ENCODE results near the gene SEMA5A. TPM values are rescaled to one million over a fixed set of nuclear protein-coding genes. Genes with fewer than 3 reads are reported as not detected.

The SEMA5A gene
- total and polyA plus RNA-seq, 2 of the 8 experiments (the other 6 are each of a cell fraction or from before 2014, with no cell fraction given): 5.3 to 8.9 TPM

DNA sequence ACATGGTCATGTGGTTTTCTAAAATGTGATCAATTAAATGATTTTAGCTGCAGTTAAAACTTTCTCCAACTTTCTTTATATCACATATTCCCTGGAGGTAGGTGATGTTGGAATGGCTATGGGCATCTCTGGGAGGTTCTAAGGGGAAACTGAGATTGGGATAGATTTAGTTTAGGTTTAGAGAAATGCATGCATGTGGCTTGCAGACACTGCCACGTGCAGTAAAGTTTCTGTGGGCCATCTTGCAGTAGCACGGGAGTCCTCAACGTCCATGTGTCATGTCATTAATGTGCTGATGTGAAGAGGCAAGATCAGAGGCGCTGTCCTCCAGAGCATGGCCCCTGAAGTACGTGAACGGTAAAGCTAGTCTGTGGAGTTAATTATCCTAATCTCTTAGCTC is 532.7 kb downstream of the SEMA5A start:
- Histone ChIP-seq H2AK5ac (ENCODE audit: low read depth, low read length) (no peak overlapping the region), H3K4me2 (ENCODE audit: insufficient read depth in 1 of 2, low read depth in 2 of 2, low read length in 2 of 2) (no peak overlapping the region), H3K56ac (replicated peaks; ENCODE audit: insufficient read length, low read depth, low read length) (no peak overlapping the region), H4K8ac (ENCODE audit: extremely low read depth, insufficient read depth, low read length) (no peak overlapping the region), H3K4me1 (replicated peaks in 1 of 4; ENCODE audit: control insufficient read depth in 3 of 4, insufficient read depth in 4 of 4, low read length in 3 of 4) (peaks cover 0 to 3% (median 0%) of the 10 kb centered on the region in 4 experiments; a peak in 1 of 7 replicates), H2BK12ac (ENCODE audit: low read depth, low read length) (no peak overlapping the region), H3K23me2 (ENCODE audit: low read depth, low read length) (no peaks in the 10 kb centered on the region), H2BK5ac (ENCODE audit: low read depth, low read length) (no peak overlapping the region), H2AFZ (ENCODE audit: low read length) (no peak overlapping the region), H3K4me3 (ENCODE audit: extremely low read depth in 1 of 4, insufficient read depth in 2 of 4, low read depth in 3 of 4, low read length in 4 of 4) (no peak overlapping the region), H3K79me2 (ENCODE audit: control insufficient read depth in 1 of 2, insufficient read depth in 2 of 2, low read length in 2 of 2) (no peaks in the 10 kb centered on the region), H3K4ac (replicated peaks; ENCODE audit: insufficient read length, low read depth, low read length) (no peak overlapping the region), H4K91ac (replicated peaks; ENCODE audit: insufficient read length, low read length) (no peak overlapping the region), H3K23ac (ENCODE audit: insufficient read length) (no peak overlapping the region), H2BK15ac (ENCODE audit: low read length) (no peak overlapping the region), H3K27me3 (replicated peaks in 1 of 4; ENCODE audit: control insufficient read depth in 3 of 4, extremely low read depth in 1 of 4, insufficient read depth in 3 of 4, low read length in 3 of 4) (no peaks in the 10 kb centered on the region), H3K79me1 (ENCODE audit: low read depth, low read length) (no peaks in the 10 kb centered on the region), H4K5ac (ENCODE audit: insufficient read length, low read depth, low read length) (no peak overlapping the region), H3K9ac (replicated peaks in 1 of 4; ENCODE audit: extremely low read depth in 1 of 4, low read depth in 3 of 4, low read length in 3 of 4) (no peak overlapping the region), H3K36me3 (ENCODE audit: control insufficient read depth in 2 of 4, insufficient read depth in 4 of 4, low read length in 3 of 4) (no peaks in the 10 kb centered on the region), H2BK120ac (replicated peaks; ENCODE audit: low read depth, low read length) (no peak overlapping the region), H3K27ac (ENCODE audit: low read depth, low read length) (no peak overlapping the region), H2BK20ac (ENCODE audit: low read length) (no peak overlapping the region), H3K14ac (ENCODE audit: insufficient read length) (no peak overlapping the region), H4K20me1 (replicated peaks in 1 of 2; ENCODE audit: control insufficient read depth in 1 of 2, insufficient read depth in 2 of 2, low read length in 2 of 2) (no peaks in the 10 kb centered on the region), H3K18ac (ENCODE audit: extremely low read depth, low read length) (no peak overlapping the region), H3K9me3 (ENCODE audit: insufficient read depth in 2 of 2, low read depth in 1 of 2, low read length in 1 of 2) (no peaks in the 10 kb centered on the region)
- CTCF ChIA-PET (ENCODE audit: partially characterized antibody): interaction anchor here (1.2 to 2.0 kb wide), 2 partner anchors 12 to 105 kb away, joined by 3 to 6 read pairs; no protein-coding TSS in a partner anchor
- POLR2A ChIA-PET (ENCODE audit: partially characterized antibody): no interaction called here
- 89% methylated on average over 6 of the region's 6 CpGs; no CpG with 5 or more reads in 1 of the 2 experiments for WGBS, 2 experiments (ENCODE audit: extremely low coverage in 1 of 2, insufficient coverage in 1 of 2, insufficient read length in 1 of 2, insufficient replicate concordance in 2 of 2, low coverage in 1 of 2, low lambda C conversion rate in 2 of 2, missing lambda C conversion rate in 1 of 2)
- FAIRE-seq (no peak), DNase-seq (ENCODE audit: low read depth in 1 of 2, low spot score in 2 of 2) (no peak)
- TF ChIP-seq BCL11A (IDR thresholded peaks at IDR 0.05; ENCODE audit: low read depth in 2 of 2, low read length in 2 of 2) (no peak), CHD2 (IDR thresholded peaks at IDR 0.05; ENCODE audit: low read length) (no peak), TCF12 (IDR thresholded peaks at IDR 0.05; ENCODE audit: low read depth, low read length) (no peak), CTBP2 (IDR thresholded peaks at IDR 0.05; ENCODE audit: borderline replicate concordance, insufficient read depth, insufficient read length, low read length) (no peak), GTF2F1 (IDR thresholded peaks at IDR 0.05; ENCODE audit: borderline replicate concordance, low read depth, low read length) (no peak), ATF2 (IDR thresholded peaks at IDR 0.05; ENCODE audit: low read length) (no peak), NRF1 (IDR thresholded peaks at IDR 0.05; ENCODE audit: low read depth, low read length) (no peak), CHD1 (IDR thresholded peaks at IDR 0.05; ENCODE audit: low read depth, low read length) (no peak)

Measured in H1 (cell line).